ENCODE results near the gene TRIM44.

- TF ChIP-seq CTCF (IDR thresholded peaks at IDR 0.05; ENCODE audit: insufficient read depth, low read length, poor library complexity, severe bottlenecking), result no peak
- TF ChIP-seq EZH2phosphoT487 (conservative IDR thresholded peaks at IDR 0.05; ENCODE audit: low read length), result no peak
These were observed 39.6 kb downstream of the TRIM44 start for GRCh38 chr11:35702126-35702525.

All from SU-DHL-6 (cell line).